ENCODE results near the gene AGR3. TPM values are rescaled to one million over a fixed set of nuclear protein-coding genes. Genes with fewer than 3 reads are reported as not detected.

The AGR3 gene
- total and polyA plus RNA-seq, 2 experiments from 2014 or later = 51.0 to 74.3 TPM

DNA sequence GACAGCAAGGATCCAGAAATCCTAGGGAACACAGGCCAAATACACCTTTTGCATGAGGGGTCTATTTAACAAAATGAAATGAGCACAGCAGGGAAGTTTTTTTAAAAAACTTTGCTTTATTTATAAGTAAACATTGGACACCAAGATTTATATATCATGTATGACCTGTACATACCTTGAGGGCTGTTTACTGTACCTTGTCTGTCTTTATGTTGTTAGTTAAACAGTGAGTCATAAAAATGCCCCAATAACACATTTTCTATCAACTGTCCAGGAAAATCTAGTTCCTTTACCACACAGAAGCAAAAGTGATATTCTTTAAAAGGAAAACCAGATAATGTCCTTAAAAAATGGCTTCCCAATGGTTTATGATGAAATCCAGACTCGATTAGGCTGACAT, 45.1 kb upstream of the AGR3 start:
- 95% methylated on average over 1 of the region's 1 CpG for WGBS (ENCODE audit: low lambda C conversion rate, missing lambda C conversion rate)

DNA sequence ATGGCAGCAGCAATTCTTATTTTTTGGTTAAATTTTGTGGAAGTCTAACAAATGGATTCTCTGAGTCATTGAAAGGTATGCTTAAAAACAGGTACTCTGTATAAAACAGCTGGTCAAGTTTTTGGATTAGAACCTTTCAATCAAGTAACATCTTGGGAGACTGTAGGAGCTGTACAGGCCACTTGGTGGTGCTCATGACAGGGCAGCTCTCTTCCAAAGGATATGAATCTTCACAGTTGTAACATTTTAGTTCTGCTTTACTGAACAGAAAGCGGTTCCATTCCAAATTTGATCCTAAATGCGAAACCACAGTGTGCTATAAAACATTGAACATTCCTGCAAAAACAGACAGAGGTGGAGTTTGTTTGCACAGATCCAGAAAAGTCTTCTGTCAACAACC, 44.5 kb upstream of the AGR3 start:
- Histone ChIP-seq H3K9me3 (ENCODE audit: low read depth) (no peaks in the 10 kb centered on the region), H4K20me1 (ENCODE audit: insufficient read depth, poor library complexity, severe bottlenecking) (no peaks in the 10 kb centered on the region), H3K36me3 (replicated peaks; ENCODE audit: insufficient read depth, low read depth) (no peaks in the 10 kb centered on the region), H3K9me2 (replicated peaks; ENCODE audit: insufficient read depth) (no peaks in the 10 kb centered on the region), H2AFZ (no peak overlapping the region), H3K4me2 (no peak overlapping the region), H3K27ac (peak overlapping the region; percentile 3), H3K4me1 (ENCODE audit: insufficient read depth) (peaks cover 11% of the 10 kb centered on the region), H3K79me2 (no peaks in the 10 kb centered on the region), H3K27me3 (no peaks in the 10 kb centered on the region), H3K4me3 (no peak overlapping the region)
- 91% methylated on average over 2 of the region's 2 CpGs for WGBS (ENCODE audit: low lambda C conversion rate, missing lambda C conversion rate)
- TF ChIP-seq, protein P1, sequence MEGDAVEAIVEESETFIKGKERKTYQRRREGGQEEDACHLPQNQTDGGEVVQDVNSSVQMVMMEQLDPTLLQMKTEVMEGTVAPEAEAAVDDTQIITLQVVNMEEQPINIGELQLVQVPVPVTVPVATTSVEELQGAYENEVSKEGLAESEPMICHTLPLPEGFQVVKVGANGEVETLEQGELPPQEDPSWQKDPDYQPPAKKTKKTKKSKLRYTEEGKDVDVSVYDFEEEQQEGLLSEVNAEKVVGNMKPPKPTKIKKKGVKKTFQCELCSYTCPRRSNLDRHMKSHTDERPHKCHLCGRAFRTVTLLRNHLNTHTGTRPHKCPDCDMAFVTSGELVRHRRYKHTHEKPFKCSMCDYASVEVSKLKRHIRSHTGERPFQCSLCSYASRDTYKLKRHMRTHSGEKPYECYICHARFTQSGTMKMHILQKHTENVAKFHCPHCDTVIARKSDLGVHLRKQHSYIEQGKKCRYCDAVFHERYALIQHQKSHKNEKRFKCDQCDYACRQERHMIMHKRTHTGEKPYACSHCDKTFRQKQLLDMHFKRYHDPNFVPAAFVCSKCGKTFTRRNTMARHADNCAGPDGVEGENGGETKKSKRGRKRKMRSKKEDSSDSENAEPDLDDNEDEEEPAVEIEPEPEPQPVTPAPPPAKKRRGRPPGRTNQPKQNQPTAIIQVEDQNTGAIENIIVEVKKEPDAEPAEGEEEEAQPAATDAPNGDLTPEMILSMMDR (IDR thresholded peaks at IDR 0.05; ENCODE audit: poor library complexity) = peak; percentile 55
- no peak for TF ChIP-seq EZH2 (IDR thresholded peaks at IDR 0.05; ENCODE audit: borderline replicate concordance)
- peak; percentile 28 for DNase-seq (ENCODE audit: low spot score)

More for the DNA sequence above, 45.1 kb upstream of the AGR3 start:
- H3K9me2 ChIP-seq (replicated peaks; ENCODE audit: insufficient read depth) = no peaks in the 10 kb centered on the region
- H3K36me3 ChIP-seq (replicated peaks; ENCODE audit: insufficient read depth, low read depth) = no peaks in the 10 kb centered on the region
- H3K4me1 ChIP-seq (ENCODE audit: insufficient read depth) = peaks cover 5% of the 10 kb centered on the region
- no peaks in the 10 kb centered on the region for H3K79me2 ChIP-seq
- H3K9me3 ChIP-seq (ENCODE audit: low read depth) = no peaks in the 10 kb centered on the region
- no peak overlapping the region for H3K4me3 ChIP-seq
- H2AFZ ChIP-seq = no peak overlapping the region
- DNase-seq (ENCODE audit: low spot score) = no peak
- H3K27me3 ChIP-seq = no peaks in the 10 kb centered on the region
- peak overlapping the region; percentile 3 for H3K27ac ChIP-seq
- H3K4me2 ChIP-seq = no peak overlapping the region
- no peaks in the 10 kb centered on the region for H4K20me1 ChIP-seq (ENCODE audit: insufficient read depth, poor library complexity, severe bottlenecking)
- TF ChIP-seq EZH2 (IDR thresholded peaks at IDR 0.05; ENCODE audit: borderline replicate concordance) = no peak
- TF ChIP-seq EZH2phosphoT487 (IDR thresholded peaks at IDR 0.05; ENCODE audit: low read depth, severe bottlenecking, unreplicated experiment) = no peak
- TF ChIP-seq, protein P1 (IDR thresholded peaks at IDR 0.05; ENCODE audit: poor library complexity) = no peak

DNA sequence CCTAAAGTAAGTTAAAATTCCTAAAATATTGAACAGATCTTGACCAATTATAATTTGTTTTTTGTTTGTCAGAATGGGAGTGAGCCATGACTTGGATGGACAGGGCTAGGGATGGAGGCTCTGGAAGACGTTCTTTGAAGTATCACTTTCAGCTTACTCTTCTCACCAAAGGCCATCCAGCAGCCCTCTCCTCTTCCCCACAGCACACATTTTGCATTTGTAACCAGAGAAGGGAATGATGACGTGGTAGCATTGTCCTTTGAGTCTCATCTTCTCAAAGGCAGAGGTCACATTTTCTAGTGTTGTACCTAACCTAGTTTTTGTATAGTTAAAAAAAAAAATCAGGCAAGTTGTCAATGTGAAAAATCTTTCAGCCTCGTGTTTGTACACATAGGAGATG, 43.8 kb upstream of the AGR3 start:
- H2AFZ ChIP-seq = no peak overlapping the region
- no peaks in the 10 kb centered on the region for H3K9me3 ChIP-seq (ENCODE audit: low read depth)
- no peaks in the 10 kb centered on the region for H3K79me2 ChIP-seq
- H3K4me3 ChIP-seq = no peak overlapping the region
- H3K4me1 ChIP-seq (ENCODE audit: insufficient read depth) = peaks cover 17% of the 10 kb centered on the region
- H4K20me1 ChIP-seq (ENCODE audit: insufficient read depth, poor library complexity, severe bottlenecking) = no peaks in the 10 kb centered on the region
- no peak overlapping the region for H3K27ac ChIP-seq
- no peaks in the 10 kb centered on the region for H3K27me3 ChIP-seq
- no peaks in the 10 kb centered on the region for H3K36me3 ChIP-seq (replicated peaks; ENCODE audit: insufficient read depth, low read depth)
- H3K9me2 ChIP-seq (replicated peaks; ENCODE audit: insufficient read depth) = no peaks in the 10 kb centered on the region
- no peak for DNase-seq (ENCODE audit: low spot score)
- no peak overlapping the region for H3K4me2 ChIP-seq
- 74% methylated on average over 3 of the region's 3 CpGs for WGBS (ENCODE audit: low lambda C conversion rate, missing lambda C conversion rate)
- TF ChIP-seq EZH2 (IDR thresholded peaks at IDR 0.05; ENCODE audit: borderline replicate concordance) (no peak), EZH2phosphoT487 (IDR thresholded peaks at IDR 0.05; ENCODE audit: low read depth, severe bottlenecking, unreplicated experiment) (no peak)
- TF ChIP-seq, protein P1 (IDR thresholded peaks at IDR 0.05; ENCODE audit: poor library complexity) = no peak

DNA sequence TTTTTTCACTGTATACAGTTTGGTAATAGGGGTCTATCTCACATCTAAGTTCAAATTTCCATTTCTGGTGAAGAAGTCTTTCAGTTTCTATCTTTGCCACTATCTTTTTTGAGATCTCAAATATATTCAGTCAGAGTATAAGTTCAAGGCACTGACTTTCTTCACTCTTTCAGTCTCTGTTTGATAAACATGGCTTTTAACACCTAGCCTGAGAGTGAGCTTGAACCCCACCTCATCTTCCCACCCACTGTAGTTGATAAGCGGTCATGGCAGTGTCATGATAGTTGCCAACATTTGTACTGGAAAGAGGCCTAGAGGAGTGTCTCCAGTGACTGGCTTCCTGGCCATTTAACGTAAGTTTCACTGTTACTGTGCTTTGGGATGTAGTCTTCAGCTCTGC, 41.2 kb upstream of the AGR3 start:
- Histone ChIP-seq H3K27ac (peak overlapping the region; percentile 87), H2AFZ (peak overlapping the region; percentile 26), H4K20me1 (ENCODE audit: insufficient read depth, poor library complexity, severe bottlenecking) (no peaks in the 10 kb centered on the region), H3K9me2 (replicated peaks; ENCODE audit: insufficient read depth) (no peaks in the 10 kb centered on the region), H3K79me2 (no peaks in the 10 kb centered on the region), H3K4me1 (ENCODE audit: insufficient read depth) (peaks cover 18% of the 10 kb centered on the region), H3K9me3 (ENCODE audit: low read depth) (no peaks in the 10 kb centered on the region), H3K4me3 (no peak overlapping the region), H3K4me2 (no peak overlapping the region), H3K27me3 (no peaks in the 10 kb centered on the region), H3K36me3 (replicated peaks; ENCODE audit: insufficient read depth, low read depth) (no peaks in the 10 kb centered on the region)
- DNase-seq (ENCODE audit: low spot score) = no peak
- TF ChIP-seq EZH2phosphoT487 (IDR thresholded peaks at IDR 0.05; ENCODE audit: low read depth, severe bottlenecking, unreplicated experiment) (no peak), EZH2 (IDR thresholded peaks at IDR 0.05; ENCODE audit: borderline replicate concordance) (no peak)
- TF ChIP-seq, protein P1 (IDR thresholded peaks at IDR 0.05; ENCODE audit: poor library complexity) = no peak
- 95% methylated on average over 2 of the region's 2 CpGs for WGBS (ENCODE audit: low lambda C conversion rate, missing lambda C conversion rate)
